ENCODE results near the gene ST3GAL2.
"Not testable (repeated sequence)": the region's sequence is repeated elsewhere in the genome, so short reads cannot be mapped to it uniquely, and the experiment has no call there.

The ST3GAL2 gene

GRCh38 chr16:70386289-70386986 lies 52.5 kb downstream of the ST3GAL2 start:
- DNase-seq (ENCODE audit: low read depth): not testable (repeated sequence)

- no peak for DNase-seq (ENCODE audit: low read depth)
Measured at GRCh38 chr16:70383421-70383960, 55.4 kb downstream of the ST3GAL2 start.

GRCh38 chr16:70381604-70382342 lies 57.1 kb downstream of the ST3GAL2 start:
- no peak for DNase-seq (ENCODE audit: low read depth)

- peak; percentile 94 for DNase-seq (ENCODE audit: low read depth)
Measured at GRCh38 chr16:70380919-70381603, 57.8 kb downstream of the ST3GAL2 start.

- DNase-seq (ENCODE audit: low read depth): peak; percentile 67
Measured at GRCh38 chr16:70380248-70380918, 58.5 kb downstream of the ST3GAL2 start.

GRCh38 chr16:70378869-70379493 lies 59.9 kb downstream of the ST3GAL2 start:
- no peak for DNase-seq (ENCODE audit: low read depth)

GRCh38 chr16:70377782-70378181 lies 61.1 kb downstream of the ST3GAL2 start:
- DNase-seq (ENCODE audit: low read depth): no peak

- DNase-seq (ENCODE audit: low read depth): no peak
Measured at GRCh38 chr16:70375636-70376611, 63.0 kb downstream of the ST3GAL2 start.

GRCh38 chr16:70374213-70374612 lies 64.7 kb downstream of the ST3GAL2 start:
- no peak for DNase-seq (ENCODE audit: low read depth)

GRCh38 chr16:70372921-70373728 lies 65.8 kb downstream of the ST3GAL2 start:
- no peak for DNase-seq (ENCODE audit: low read depth)

- no peak for DNase-seq (ENCODE audit: low read depth)
Measured at GRCh38 chr16:70370924-70371323, 68.0 kb downstream of the ST3GAL2 start.

- not testable (repeated sequence) for DNase-seq (ENCODE audit: low read depth)
Measured at GRCh38 chr16:70370145-70370544, 68.8 kb downstream of the ST3GAL2 start.

GRCh38 chr16:70364399-70364798 lies 74.5 kb downstream of the ST3GAL2 start:
- no peak for DNase-seq (ENCODE audit: low read depth)

- DNase-seq (ENCODE audit: low read depth): no peak
Measured at GRCh38 chr16:70359552-70359951, 79.3 kb downstream of the ST3GAL2 start.

- DNase-seq (ENCODE audit: low read depth): no peak
Measured at GRCh38 chr16:70349783-70350182, 89.1 kb downstream of the ST3GAL2 start.

- DNase-seq (ENCODE audit: low read depth): no peak
Measured at GRCh38 chr16:70348991-70349390, 89.9 kb downstream of the ST3GAL2 start.

GRCh38 chr16:70345840-70346239 lies 93.1 kb downstream of the ST3GAL2 start:
- no peak for DNase-seq (ENCODE audit: low read depth)

- DNase-seq (ENCODE audit: low read depth): no peak
Measured at GRCh38 chr16:70342016-70342415, 96.9 kb downstream of the ST3GAL2 start.

- DNase-seq (ENCODE audit: low read depth): no peak
Measured at GRCh38 chr16:70341600-70341999, 97.3 kb downstream of the ST3GAL2 start.

GRCh38 chr16:70337814-70338213 lies 101.1 kb downstream of the ST3GAL2 start:
- DNase-seq (ENCODE audit: low read depth): no peak

All from activated T-helper 9 cell treated with anti-CD3 and anti-CD28 coated beads, Interleukin-2, amount 50 U/mL, for 16 hours (primary cell).